COLO829 (cell line): ENCODE data around the gene TCP1.
"Not testable (repeated sequence)": the region's sequence is repeated elsewhere in the genome, so short reads cannot be mapped to it uniquely, and the experiment has no call there.

Experiments used
- DNase-seq: peaks from one replicate; pipeline ENCODE4 v3.0.0; 2012; ENCODE audit warnings: low spot score

TCP1 gene

GRCh38 chr6:159739341-159739740 is 50.1 kb downstream of the TCP1 start:
- no peak for DNase-seq

GRCh38 chr6:159736908-159737307 is 52.5 kb downstream of the TCP1 start:
- no peak for DNase-seq

- not testable (repeated sequence) for DNase-seq
Measured at GRCh38 chr6:159733395-159733794, 56.0 kb downstream of the TCP1 start.

GRCh38 chr6:159732550-159732949 is 56.9 kb downstream of the TCP1 start:
- DNase-seq: not testable (repeated sequence)

GRCh38 chr6:159730332-159730676 is 59.1 kb downstream of the TCP1 start:
- no peak for DNase-seq

GRCh38 chr6:159729598-159730331 is 59.6 kb downstream of the TCP1 start:
- no peak for DNase-seq

GRCh38 chr6:159728531-159728964 is 60.9 kb downstream of the TCP1 start:
- DNase-seq: no peak
